ENCODE data around the gene PKD1L1.

- peak; percentile 40 for TF ChIP-seq CTCF (IDR thresholded peaks at IDR 0.05)
- no peak for TF ChIP-seq EZH2 (IDR thresholded peaks at IDR 0.05; ENCODE audit: borderline replicate concordance, insufficient read depth, low read depth, low read length, poor library complexity, severe bottlenecking)
These were observed 40.5 kb upstream of the PKD1L1 start for GRCh38 chr7:47988496-47989386.

All from B cell (primary cell).